ENCODE results near the gene SRPRB.

- TF ChIP-seq TAF1 (IDR thresholded peaks at IDR 0.05; ENCODE audit: borderline replicate concordance, low read depth, low read length) = no peak
- TF ChIP-seq POLR2AphosphoS5 (IDR thresholded peaks at IDR 0.05; ENCODE audit: low read depth, low read length) = no peak
- TF ChIP-seq POLR2A (IDR thresholded peaks at IDR 0.05; ENCODE audit: low read depth, low read length) = no peak
Measured at GRCh38 chr3:133869586-133869985, 64.0 kb downstream of the SRPRB start.
